ENCODE measurements around the gene AKR1C8. TPM values are rescaled to one million over a fixed set of nuclear protein-coding genes. Genes with fewer than 3 reads are reported as not detected.

AKR1C8 gene
- total RNA-seq, 1 donor from 2014 or later: not detected

DNA sequence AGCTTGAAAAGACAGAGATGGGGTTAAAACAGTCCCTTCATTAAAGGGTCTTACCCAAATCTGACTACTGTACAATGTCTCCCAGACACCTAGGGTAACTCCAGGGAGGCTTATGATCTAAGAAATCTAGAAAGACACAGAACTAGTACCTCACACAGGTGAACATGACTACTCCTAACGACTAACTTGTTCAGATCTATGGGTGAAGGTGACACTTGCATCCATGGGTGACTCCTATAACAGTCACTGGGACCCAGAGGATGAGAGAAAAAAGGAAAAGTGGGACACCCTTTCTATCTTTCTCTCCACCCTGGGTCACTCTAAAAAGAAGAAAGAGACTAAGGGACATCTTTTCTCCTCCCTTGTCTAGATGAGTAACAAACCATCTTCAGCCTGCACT, 19.2 kb downstream of the AKR1C8 start:
- no peaks in the 10 kb centered on the region for H3K36me3 Mint-ChIP-seq (ENCODE audit: unreplicated experiment)
- no peak for DNase-seq (ENCODE audit: extremely low spot score, unreplicated experiment)
- H3K9me3 Mint-ChIP-seq (ENCODE audit: unreplicated experiment): peaks cover 46% of the 10 kb centered on the region
- H3K4me1 Mint-ChIP-seq (ENCODE audit: unreplicated experiment): no peaks in the 10 kb centered on the region
- TF ChIP-seq, protein P1, sequence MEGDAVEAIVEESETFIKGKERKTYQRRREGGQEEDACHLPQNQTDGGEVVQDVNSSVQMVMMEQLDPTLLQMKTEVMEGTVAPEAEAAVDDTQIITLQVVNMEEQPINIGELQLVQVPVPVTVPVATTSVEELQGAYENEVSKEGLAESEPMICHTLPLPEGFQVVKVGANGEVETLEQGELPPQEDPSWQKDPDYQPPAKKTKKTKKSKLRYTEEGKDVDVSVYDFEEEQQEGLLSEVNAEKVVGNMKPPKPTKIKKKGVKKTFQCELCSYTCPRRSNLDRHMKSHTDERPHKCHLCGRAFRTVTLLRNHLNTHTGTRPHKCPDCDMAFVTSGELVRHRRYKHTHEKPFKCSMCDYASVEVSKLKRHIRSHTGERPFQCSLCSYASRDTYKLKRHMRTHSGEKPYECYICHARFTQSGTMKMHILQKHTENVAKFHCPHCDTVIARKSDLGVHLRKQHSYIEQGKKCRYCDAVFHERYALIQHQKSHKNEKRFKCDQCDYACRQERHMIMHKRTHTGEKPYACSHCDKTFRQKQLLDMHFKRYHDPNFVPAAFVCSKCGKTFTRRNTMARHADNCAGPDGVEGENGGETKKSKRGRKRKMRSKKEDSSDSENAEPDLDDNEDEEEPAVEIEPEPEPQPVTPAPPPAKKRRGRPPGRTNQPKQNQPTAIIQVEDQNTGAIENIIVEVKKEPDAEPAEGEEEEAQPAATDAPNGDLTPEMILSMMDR (IDR thresholded peaks at IDR 0.05): no peak
- H3K27ac Mint-ChIP-seq (ENCODE audit: unreplicated experiment): no peak overlapping the region
- H3K4me3 Mint-ChIP-seq (ENCODE audit: unreplicated experiment): no peak overlapping the region
- H3K27me3 Mint-ChIP-seq (ENCODE audit: unreplicated experiment): peaks cover 3% of the 10 kb centered on the region

DNA sequence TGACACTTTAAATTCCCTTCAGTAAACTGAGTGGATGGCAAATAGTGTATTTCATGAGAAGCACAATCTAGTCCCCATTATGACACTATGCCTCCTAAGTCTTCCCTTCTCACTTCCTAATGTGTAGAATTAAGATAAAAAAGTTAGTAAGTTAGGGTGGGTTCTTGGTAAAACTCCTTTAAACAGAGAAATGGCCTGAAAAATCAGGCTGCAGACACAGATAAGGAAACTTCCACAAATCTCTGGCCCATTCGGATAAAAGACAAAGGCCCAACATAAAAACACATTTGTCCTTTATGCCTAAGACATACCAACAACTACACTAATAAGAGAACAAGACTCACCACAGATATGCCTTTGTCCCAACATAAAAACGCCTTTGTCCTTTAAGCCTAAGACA, 21.5 kb downstream of the AKR1C8 start:
- no peak for DNase-seq (ENCODE audit: extremely low spot score, unreplicated experiment)
- TF ChIP-seq, protein P1 (IDR thresholded peaks at IDR 0.05): no peak
- Mint-ChIP-seq H3K36me3 (ENCODE audit: unreplicated experiment) (no peaks in the 10 kb centered on the region), H3K4me3 (ENCODE audit: unreplicated experiment) (no peak overlapping the region), H3K27ac (ENCODE audit: unreplicated experiment) (no peak overlapping the region), H3K27me3 (ENCODE audit: unreplicated experiment) (no peaks in the 10 kb centered on the region), H3K9me3 (ENCODE audit: unreplicated experiment) (peaks cover 59% of the 10 kb centered on the region), H3K4me1 (ENCODE audit: unreplicated experiment) (no peaks in the 10 kb centered on the region)

DNA sequence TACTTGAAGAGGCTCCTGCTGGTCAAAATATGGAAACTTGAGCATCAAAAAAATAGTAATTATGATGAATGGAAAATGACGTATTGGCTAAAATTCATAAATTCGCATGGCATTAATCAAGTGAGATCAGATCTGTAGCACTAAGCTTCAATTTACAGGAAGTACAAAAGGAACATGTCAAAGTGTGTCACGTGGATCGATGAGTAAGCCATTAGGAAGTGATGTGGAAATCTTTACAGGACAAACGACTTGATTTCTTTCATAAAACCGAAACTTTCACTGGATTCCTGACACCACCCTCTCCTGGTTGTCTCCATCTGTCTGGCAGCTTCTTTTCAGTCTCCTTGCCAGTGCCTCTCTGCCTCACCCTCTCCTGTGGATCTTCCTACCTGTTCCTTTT, 25.8 kb downstream of the AKR1C8 start:
- Mint-ChIP-seq H3K9me3 (ENCODE audit: unreplicated experiment) (peaks cover 39% of the 10 kb centered on the region), H3K4me3 (ENCODE audit: unreplicated experiment) (no peak overlapping the region), H3K36me3 (ENCODE audit: unreplicated experiment) (no peaks in the 10 kb centered on the region), H3K27me3 (ENCODE audit: unreplicated experiment) (no peaks in the 10 kb centered on the region), H3K27ac (ENCODE audit: unreplicated experiment) (no peak overlapping the region), H3K4me1 (ENCODE audit: unreplicated experiment) (no peaks in the 10 kb centered on the region)
- TF ChIP-seq, protein P1 (IDR thresholded peaks at IDR 0.05): no peak
- no peak for DNase-seq (ENCODE audit: extremely low spot score, unreplicated experiment)

DNA sequence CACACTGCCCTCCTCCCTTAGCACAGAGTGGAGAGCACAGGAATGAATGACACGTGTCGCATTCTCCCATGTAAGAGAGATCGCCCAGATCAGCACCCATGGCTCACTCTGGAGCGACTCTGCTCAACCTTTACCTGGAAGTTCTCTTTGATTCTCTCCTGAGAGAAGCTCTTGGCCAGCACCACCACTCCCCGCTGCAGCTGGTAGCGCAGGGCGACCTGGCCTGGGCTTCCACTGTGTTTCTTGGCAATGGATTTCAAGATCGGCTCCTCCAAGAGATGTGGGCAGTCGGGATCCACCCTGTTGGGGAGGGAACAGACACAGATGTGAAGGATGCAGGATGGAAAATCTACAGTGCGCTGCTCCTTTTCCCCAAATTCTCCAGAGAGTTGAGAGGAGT, 27.4 kb downstream of the AKR1C8 start:
- no peaks in the 10 kb centered on the region for H3K27me3 Mint-ChIP-seq (ENCODE audit: unreplicated experiment)
- TF ChIP-seq, protein P1 (IDR thresholded peaks at IDR 0.05): no peak

DNA sequence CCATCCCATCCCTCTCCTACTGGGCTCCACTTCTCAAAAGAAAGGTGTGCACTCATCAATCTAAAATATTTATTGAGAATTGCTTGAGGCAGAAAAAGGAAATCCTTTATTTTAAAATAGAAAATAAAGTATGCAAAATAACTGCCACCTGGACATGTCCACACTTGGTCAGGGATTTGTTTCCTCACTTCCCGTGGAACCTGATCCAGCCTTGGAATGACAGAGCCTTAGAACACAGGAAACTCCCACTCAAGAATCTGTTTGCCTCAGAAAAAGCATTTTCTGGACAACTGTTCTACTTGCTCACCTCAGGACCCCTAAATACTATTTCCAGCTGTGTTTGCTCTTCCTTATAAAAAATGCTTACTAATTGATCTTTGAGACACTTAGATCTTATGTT, 29.0 kb downstream of the AKR1C8 start:
- H3K4me1 Mint-ChIP-seq (ENCODE audit: unreplicated experiment): no peaks in the 10 kb centered on the region
- peaks cover 14% of the 10 kb centered on the region for H3K9me3 Mint-ChIP-seq (ENCODE audit: unreplicated experiment)
- H3K36me3 Mint-ChIP-seq (ENCODE audit: unreplicated experiment): no peaks in the 10 kb centered on the region
- no peaks in the 10 kb centered on the region for H3K27me3 Mint-ChIP-seq (ENCODE audit: unreplicated experiment)
- DNase-seq (ENCODE audit: extremely low spot score, unreplicated experiment): no peak
- H3K27ac Mint-ChIP-seq (ENCODE audit: unreplicated experiment): no peak overlapping the region
- TF ChIP-seq, protein P1 (IDR thresholded peaks at IDR 0.05): no peak
- no peak overlapping the region for H3K4me3 Mint-ChIP-seq (ENCODE audit: unreplicated experiment)

More for the DNA sequence above, 27.4 kb downstream of the AKR1C8 start:
- no peak for DNase-seq (ENCODE audit: extremely low spot score, unreplicated experiment)
- H3K27ac Mint-ChIP-seq (ENCODE audit: unreplicated experiment): no peak overlapping the region
- H3K36me3 Mint-ChIP-seq (ENCODE audit: unreplicated experiment): no peaks in the 10 kb centered on the region
- peaks cover 25% of the 10 kb centered on the region for H3K9me3 Mint-ChIP-seq (ENCODE audit: unreplicated experiment)
- H3K4me1 Mint-ChIP-seq (ENCODE audit: unreplicated experiment): no peaks in the 10 kb centered on the region
- H3K4me3 Mint-ChIP-seq (ENCODE audit: unreplicated experiment): no peak overlapping the region

All from osteocyte (in vitro differentiated cells).